Subcutaneous adipose tissue (tissue), 4 donors: ENCODE measurements around the gene TYR. TPM values are rescaled to one million over a fixed set of nuclear protein-coding genes. Genes with fewer than 3 reads are reported as not detected.

Source experiments
- CTCF ChIP-seq: fragments of 450-650 bp; IDR thresholded peaks from one replicate; pipeline ENCODE4 v1.5.1; 2016; ENCODE audit warnings: low read depth, mild to moderate bottlenecking, control low read depth, antibody characterized with exemption, moderate library complexity
- total RNA-seq, 4 donors: library from RNA; depleted of rRNA; stranded (reverse); fragments of >200 nt; gene quantifications; one replicate each; pipeline ENCODE4 v1.1.0, GENCODE V29; 2016

TYR gene
- not detected for total RNA-seq

- TF ChIP-seq CTCF: no peak
These were observed at the start of gene TYR for GRCh38 chr11:89177691-89178231. Gene TYR (plus strand): TSS chr11:89177875. CDS start chr11:89177954, 79 bp downstream.

GRCh38 chr11:89136606-89137005, 41.1 kb upstream of the TYR start:
- no peak for TF ChIP-seq CTCF

GRCh38 chr11:89147229-89147628, 30.4 kb upstream of the TYR start:
- no peak for TF ChIP-seq CTCF

GRCh38 chr11:89159974-89160373, 17.7 kb upstream of the TYR start:
- no peak for TF ChIP-seq CTCF

- no peak for TF ChIP-seq CTCF
These were observed 15.7 kb upstream of the TYR start for GRCh38 chr11:89161949-89162348.

GRCh38 chr11:89163686-89164085, 14.0 kb upstream of the TYR start:
- TF ChIP-seq CTCF: no peak

- TF ChIP-seq CTCF: no peak
These were observed 9.3 kb upstream of the TYR start for GRCh38 chr11:89168396-89168795.
